OCI-LY3 (cell line): Measurements from ENCODE around the gene CEP70.
A peak's percentile ranks its signal among the peaks of the same experiment; 100 is the strongest.
"Not testable (repeated sequence)": the region's sequence is repeated elsewhere in the genome, so short reads cannot be mapped to it uniquely, and the experiment has no call there.

ENCODE experiments used
- H2AFZ ChIP-seq: fragments of 200-600, 300-600 bp; shearing (Covaris generic); 2 replicates; pipeline ENCODE4 v1.6.0; 2014; ENCODE audit warnings: antibody characterized with exemption, low read depth, low read length
- H3K27ac ChIP-seq: fragments of 200-600, 300-600 bp; sonication (generic); 2 replicates; pipeline ENCODE4 v1.5.1; 2014; ENCODE audit warnings: mild to moderate bottlenecking, low read length, moderate library complexity, mixed read lengths
- H3K27me3 ChIP-seq: fragments of 200-600, 300-600 bp; sonication (generic); 2 replicates; pipeline ENCODE4 v1.6.1; 2014; ENCODE audit warnings: low read depth, low read length, mixed read lengths
- H3K36me3 ChIP-seq: fragments of 200-600, 300-600 bp; sonication (generic); replicated peaks from 2 replicates; pipeline ENCODE3; 2014; ENCODE audit warnings: low read depth, low read length, mixed read lengths
- H3K4me1 ChIP-seq: fragments of 300-600, 200-600 bp; sonication (generic); 2 replicates; pipeline ENCODE4 v1.6.1; 2014; ENCODE audit warnings: low read length, mixed read lengths
- H3K4me2 ChIP-seq: fragments of 200-600, 300-600 bp; sonication (generic); 2 replicates; pipeline ENCODE4 v1.6.1; 2014; ENCODE audit warnings: low read length, mixed read lengths
- H3K4me3 ChIP-seq: fragments of 300-600, 200-600 bp; sonication (generic); 2 replicates; pipeline ENCODE4 v1.5.1; 2014; ENCODE audit warnings: antibody characterized with exemption, mild to moderate bottlenecking, low read length, moderate library complexity
- H3K79me2 ChIP-seq: fragments of 300-600, 200-600 bp; shearing (Covaris generic); 2 replicates; pipeline ENCODE4 v1.6.1; 2014; ENCODE audit warnings: mild to moderate bottlenecking, low read length, mixed read lengths
- H3K9ac ChIP-seq: fragments of 300-600, 200-600 bp; shearing (Covaris generic); 2 replicates; pipeline ENCODE4 v1.6.0; 2014; ENCODE audit warnings: mild to moderate bottlenecking, low read length, moderate library complexity
- H3K9me3 ChIP-seq: fragments of 200-600, 300-600 bp; shearing (Covaris generic); 2 replicates; pipeline ENCODE4 v1.6.1; 2014; ENCODE audit warnings: low read length, mixed read lengths; ENCODE audit not compliant: insufficient read depth
- H4K20me1 ChIP-seq: fragments of 200-600, 300-600 bp; sonication (generic); 2 replicates; pipeline ENCODE4 v1.6.1; 2016; ENCODE audit warnings: low read length, mixed read lengths; ENCODE audit not compliant: insufficient read depth
- CTCF ChIP-seq: fragments of 200-600, 300-600 bp; sonication (generic); IDR thresholded peaks from 2 replicates; pipeline ENCODE4 v1.5.1; 2014; ENCODE audit warnings: antibody characterized with exemption, low read length, low read depth
- EZH2phosphoT487 ChIP-seq: fragments of 200-600 bp; shearing (Covaris generic); IDR thresholded peaks from 2 replicates; pipeline ENCODE4 v1.6.1; 2018; ENCODE audit warnings: antibody characterized with exemption, mixed run types, low read depth

The CEP70 gene

DNA sequence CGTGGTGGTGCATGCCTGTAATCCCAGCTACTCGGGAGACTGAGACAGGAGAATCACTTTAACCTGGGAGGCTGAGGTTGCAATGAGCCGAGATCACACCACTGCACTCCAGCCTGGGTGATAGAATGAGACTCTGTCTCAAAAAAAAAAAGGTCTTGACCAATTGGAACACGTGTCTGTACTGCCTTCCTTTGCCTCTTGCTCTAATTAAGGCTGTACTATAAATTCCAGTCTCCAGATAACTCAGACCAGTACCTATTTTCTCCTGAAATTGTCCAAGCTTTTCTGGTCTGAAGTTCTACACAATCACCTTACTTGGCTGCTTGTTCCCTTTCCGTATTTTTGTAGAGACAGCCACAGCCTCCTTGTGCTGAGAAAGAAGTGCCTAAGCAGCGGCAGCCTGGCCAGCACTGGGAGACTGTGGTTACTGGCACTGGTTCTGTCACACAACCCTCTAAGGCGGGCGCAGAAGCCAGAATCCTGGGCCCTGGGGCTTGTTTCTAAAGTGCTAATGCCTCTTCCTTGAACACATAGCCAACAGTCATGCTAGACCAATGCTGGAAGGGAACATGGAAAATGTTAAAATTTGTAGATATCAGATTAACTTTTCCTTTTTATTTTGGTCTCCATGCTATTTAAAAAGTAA is 6.2 kb upstream of the CEP70 start:
- Histone ChIP-seq H4K20me1 (no peaks in the 10 kb centered on the region), H3K27me3 (no peaks in the 10 kb centered on the region), H3K79me2 (no peaks in the 10 kb centered on the region), H3K36me3 (peaks cover 7% of the 10 kb centered on the region), H3K4me2 (no peak overlapping the region), H3K4me1 (peaks cover 39% of the 10 kb centered on the region), H3K9me3 (no peaks in the 10 kb centered on the region), H3K27ac (no peak overlapping the region), H3K4me3 (no peak overlapping the region), H2AFZ (no peak overlapping the region), H3K9ac (no peak overlapping the region)
- TF ChIP-seq CTCF (no peak), EZH2phosphoT487 (no peak)

DNA sequence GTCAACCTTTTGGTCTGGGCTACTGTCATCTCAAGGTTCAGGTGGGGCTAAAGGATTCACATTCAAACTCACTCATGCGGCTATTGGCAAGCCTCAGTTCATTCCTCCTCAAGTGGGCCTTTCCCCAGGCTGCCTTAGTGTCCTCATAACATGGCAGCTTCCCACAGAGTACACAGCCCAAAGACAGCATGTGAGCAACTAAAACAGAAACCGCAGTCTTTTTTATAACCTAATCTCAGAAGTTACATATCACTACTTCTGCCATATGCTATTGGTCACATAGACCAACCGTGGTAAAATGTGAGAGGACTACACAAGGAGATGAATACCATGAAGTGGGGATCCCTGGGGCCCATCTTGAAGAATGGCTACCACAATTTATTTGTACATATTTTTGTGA is 4.5 kb upstream of the CEP70 start:
- Histone ChIP-seq H3K4me3 (peak overlapping the region; percentile 62; the same call in 1 of the 2 replicates), H2AFZ (no peak overlapping the region; the same call in 1 of the 2 replicates), H3K36me3 (no peaks in the 10 kb centered on the region), H3K9ac (peak overlapping the region; percentile 62), H3K27me3 (no peaks in the 10 kb centered on the region), H4K20me1 (no peaks in the 10 kb centered on the region), H3K79me2 (no peaks in the 10 kb centered on the region), H3K4me1 (peaks cover 45% of the 10 kb centered on the region), H3K9me3 (no peaks in the 10 kb centered on the region), H3K4me2 (peak overlapping the region; percentile 70), H3K27ac (peak overlapping the region; percentile 96)
- TF ChIP-seq CTCF = no peak
- TF ChIP-seq EZH2phosphoT487 = no peak

DNA sequence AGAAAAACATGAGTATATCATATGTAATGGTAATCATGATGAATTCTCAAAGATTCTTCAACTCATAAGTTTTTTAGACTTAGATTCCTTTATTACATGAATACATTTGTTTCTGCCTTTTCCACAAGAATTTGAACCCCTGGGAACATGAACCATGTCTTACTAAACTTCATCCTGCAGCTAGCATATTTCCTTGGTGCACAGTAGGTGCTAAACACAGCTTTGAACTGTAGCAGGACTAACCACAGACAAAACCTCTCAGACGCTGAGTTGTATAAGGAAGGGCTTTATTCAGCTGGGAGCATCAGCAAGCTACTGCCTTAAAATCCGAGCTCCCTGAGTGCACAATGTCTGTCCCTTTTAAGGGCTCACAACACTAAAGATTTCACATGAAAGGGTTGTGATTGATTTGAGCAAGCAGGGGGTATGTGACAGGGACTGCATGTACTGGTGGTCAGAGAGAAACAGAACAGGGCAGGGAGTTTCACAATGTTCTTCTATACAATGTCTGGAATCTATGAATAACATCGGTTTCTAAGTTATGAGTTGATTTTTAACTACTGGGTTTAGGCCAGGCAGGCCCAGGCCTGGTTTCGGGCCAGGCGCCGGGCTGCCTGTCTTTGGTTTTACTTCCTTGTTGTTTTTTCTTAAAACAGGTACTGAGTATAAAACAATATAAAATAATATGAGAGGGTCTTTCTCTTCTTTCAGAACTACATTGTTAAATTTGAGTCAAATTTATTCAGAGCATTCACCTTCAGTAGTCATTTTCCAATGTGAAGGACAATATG is 3.3 kb upstream of the CEP70 start:
- H3K27ac ChIP-seq = peak overlapping the region; percentile 96
- peak overlapping the region; percentile 56; the same call in 1 of the 2 replicates for H2AFZ ChIP-seq
- H3K9me3 ChIP-seq, H3K27me3 ChIP-seq, H3K79me2 ChIP-seq, H3K36me3 ChIP-seq, H4K20me1 ChIP-seq: not testable (repeated sequence)
- H3K9ac ChIP-seq = peak overlapping the region; percentile 73
- peaks cover 49% of the 10 kb centered on the region for H3K4me1 ChIP-seq
- H3K4me2 ChIP-seq = peak overlapping the region; percentile 70
- peak overlapping the region; percentile 62 for H3K4me3 ChIP-seq

DNA sequence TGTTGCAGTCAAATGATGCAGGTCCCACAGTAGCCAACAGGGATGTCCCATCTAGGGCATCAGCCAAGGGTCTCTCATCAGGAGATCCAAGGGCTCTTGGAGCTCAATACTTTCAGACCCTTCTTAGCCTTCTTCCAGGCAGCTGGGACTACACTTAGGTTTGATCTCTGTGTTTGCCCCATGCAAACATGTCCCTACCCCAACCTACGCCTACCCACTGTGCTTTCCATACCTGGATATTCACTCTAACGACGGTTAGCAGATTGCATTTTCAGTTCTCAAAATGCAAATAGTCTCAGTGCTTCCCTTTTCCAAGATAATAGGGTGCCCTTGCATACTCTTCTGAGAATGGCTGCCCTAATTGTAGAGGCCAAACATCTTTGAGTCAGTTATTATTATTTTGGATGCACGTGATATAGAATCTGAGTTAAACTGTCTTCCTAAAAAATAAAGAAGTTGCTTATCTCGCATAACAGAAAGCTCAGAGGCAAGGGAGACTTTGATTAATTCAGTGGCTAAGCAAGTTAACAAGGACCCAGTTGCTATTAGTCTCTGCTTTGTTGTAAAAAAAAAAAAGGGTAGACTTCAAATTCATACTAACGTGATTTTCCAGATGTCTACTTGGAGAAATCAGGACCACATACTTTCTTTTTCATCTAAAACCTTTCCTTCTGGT is 1.0 kb upstream of the CEP70 start:
- H3K79me2 ChIP-seq = no peaks in the 10 kb centered on the region
- peak overlapping the region; percentile 93 for H3K4me3 ChIP-seq
- H3K4me2 ChIP-seq = peak overlapping the region; percentile 96
- no peaks in the 10 kb centered on the region for H3K36me3 ChIP-seq
- H3K9ac ChIP-seq = peak overlapping the region; percentile 92
- H3K9me3 ChIP-seq = no peaks in the 10 kb centered on the region
- H3K4me1 ChIP-seq = peaks cover 49% of the 10 kb centered on the region
- H4K20me1 ChIP-seq = no peaks in the 10 kb centered on the region
- no peak for TF ChIP-seq CTCF
- no peak for TF ChIP-seq EZH2phosphoT487
- H3K27ac ChIP-seq = peak overlapping the region; percentile 86
- peak overlapping the region; percentile 55; the same call in 1 of the 2 replicates for H2AFZ ChIP-seq
- no peaks in the 10 kb centered on the region for H3K27me3 ChIP-seq
